Superior temporal gyrus (tissue), 1 donor: ENCODE measurements around the gene CARM1.
"Not testable (repeated sequence)": the region's sequence is repeated elsewhere in the genome, so short reads cannot be mapped to it uniquely, and the experiment has no call there.

ENCODE experiments used
- DNase-seq: peaks from one replicate; pipeline ENCODE4 v3.0.0-alpha.2; 2016; ENCODE audit errors: extremely low spot score

The CARM1 gene

DNA sequence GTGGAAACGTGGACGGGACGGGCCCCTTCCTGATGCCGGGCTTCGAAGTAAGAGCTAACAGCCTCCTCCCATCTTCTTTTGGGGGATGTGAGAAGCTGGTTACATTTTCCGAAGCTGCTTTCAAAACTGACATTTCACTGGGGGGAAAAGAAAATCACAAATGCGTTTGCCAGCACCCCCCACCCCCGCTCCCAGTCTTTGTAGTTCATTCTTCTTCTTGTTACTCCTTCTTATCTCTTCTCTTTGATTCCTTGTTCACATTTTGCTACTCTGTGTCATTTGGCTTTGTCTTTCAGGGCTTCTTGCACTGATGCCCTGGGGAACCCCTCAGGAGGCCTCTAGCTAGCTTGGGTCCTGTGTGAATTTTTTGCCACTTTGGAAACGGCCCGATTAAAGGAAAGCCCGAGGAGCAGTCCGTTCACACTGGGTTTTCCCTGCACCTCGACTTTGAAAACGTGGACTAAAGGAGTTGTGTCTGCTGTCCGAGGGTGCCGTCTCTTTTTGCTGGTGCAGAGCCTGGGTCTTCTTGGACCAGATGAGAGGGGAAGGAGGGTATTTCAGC is 1.3 kb downstream of the CARM1 start:
- DNase-seq = no peak

GRCh38 chr19:10874024-10874423 is 2.7 kb downstream of the CARM1 start:
- DNase-seq = no peak

DNA sequence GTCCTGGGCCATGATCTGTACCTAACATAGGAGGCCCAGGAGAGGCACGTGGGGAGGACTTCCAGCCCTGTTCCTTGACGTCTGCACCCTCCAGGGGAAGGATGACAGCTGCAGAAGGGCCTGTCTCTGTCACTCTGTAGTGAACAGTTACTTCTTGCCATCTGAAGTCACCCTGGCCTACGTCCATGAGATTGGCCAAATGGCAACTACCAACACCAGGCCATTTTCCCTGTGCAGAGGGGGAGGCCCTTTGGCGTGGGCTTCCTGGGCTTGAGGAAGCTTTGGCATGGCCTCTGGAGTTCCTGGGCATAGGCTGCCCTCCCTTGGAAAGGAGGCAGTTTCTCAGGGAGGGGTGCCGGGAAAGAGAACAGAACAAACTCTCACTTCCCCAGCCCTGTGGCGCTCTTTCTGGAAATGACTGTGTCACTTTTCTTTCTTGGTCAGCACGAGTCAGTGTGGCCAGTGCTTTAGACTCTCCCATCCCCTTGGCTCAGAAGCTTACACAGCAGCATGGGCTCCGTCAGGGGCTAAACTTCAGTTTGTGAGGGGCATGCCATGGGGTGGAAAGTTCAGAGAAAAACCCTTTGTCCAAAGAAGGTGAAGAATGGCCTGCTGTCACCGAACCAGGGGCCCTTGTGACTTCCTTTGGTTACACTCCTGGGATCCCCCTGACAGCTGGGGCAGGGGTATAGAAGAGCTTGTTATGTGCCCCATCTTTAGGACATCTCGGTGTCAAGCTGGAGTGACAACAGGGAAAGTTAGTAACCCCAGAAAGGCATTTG is 5.3 kb downstream of the CARM1 start:
- DNase-seq = no peak

GRCh38 chr19:10877608-10878007 is 6.3 kb downstream of the CARM1 start:
- DNase-seq = not testable (repeated sequence)

- no peak for DNase-seq
Observed at GRCh38 chr19:10878253-10878652, 6.9 kb downstream of the CARM1 start.

DNA sequence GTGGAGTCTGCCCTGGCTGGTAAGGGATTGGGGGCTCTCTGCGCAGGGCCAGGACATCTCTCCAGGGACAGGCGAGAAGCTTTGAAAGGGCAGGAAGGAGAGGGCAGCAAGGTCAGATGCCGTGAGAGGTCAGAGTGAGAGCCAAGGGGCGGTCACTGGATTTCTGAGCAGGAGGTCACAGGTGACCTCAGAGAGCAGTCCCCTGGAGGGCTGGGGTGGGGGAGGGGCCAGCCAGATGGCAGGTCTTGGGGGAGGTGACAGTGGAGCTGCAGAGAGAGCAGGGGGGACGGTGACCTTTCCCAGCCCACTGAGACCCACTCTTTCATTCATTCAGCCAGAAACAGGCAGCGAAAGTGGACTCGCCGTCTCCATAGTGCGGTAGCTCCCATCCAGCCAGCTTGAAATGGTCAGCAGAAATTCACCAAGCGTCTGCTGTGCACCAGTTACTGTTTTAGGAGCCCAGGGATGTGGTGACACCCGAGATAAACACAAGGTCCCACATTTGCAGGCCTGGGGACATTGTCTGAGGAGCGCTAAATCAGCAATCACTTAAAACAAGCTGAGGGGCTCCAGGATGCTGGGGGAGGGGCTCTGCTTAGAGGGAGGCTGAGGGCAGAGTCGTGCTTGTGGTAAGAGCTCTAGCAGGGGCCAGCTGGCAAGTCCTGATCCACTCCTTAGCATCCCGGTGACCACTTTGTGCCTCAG is 10.2 kb downstream of the CARM1 start:
- DNase-seq = no peak

- DNase-seq = no peak
Observed at GRCh38 chr19:10882108-10882457, 10.7 kb downstream of the CARM1 start.

DNA sequence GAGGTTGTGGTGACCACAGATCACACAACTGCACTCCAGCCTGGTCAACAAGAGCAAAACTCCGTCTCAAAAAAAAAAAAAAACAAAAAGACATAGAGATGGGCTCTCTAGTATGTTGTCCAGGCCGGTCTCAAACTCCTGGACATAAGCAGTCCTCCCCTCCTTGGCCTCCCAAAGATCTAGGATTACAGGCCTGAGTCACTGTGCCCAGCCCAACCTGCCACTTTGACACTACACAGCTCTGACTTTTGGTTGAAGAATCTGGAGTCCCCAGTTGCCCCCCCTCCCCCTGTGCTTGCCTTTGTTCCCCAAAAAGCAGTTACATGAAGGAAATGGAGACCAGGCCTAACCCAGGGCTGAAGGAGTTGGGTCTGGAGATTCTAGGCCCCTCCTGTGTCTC is 12.9 kb downstream of the CARM1 start:
- no peak for DNase-seq

DNA sequence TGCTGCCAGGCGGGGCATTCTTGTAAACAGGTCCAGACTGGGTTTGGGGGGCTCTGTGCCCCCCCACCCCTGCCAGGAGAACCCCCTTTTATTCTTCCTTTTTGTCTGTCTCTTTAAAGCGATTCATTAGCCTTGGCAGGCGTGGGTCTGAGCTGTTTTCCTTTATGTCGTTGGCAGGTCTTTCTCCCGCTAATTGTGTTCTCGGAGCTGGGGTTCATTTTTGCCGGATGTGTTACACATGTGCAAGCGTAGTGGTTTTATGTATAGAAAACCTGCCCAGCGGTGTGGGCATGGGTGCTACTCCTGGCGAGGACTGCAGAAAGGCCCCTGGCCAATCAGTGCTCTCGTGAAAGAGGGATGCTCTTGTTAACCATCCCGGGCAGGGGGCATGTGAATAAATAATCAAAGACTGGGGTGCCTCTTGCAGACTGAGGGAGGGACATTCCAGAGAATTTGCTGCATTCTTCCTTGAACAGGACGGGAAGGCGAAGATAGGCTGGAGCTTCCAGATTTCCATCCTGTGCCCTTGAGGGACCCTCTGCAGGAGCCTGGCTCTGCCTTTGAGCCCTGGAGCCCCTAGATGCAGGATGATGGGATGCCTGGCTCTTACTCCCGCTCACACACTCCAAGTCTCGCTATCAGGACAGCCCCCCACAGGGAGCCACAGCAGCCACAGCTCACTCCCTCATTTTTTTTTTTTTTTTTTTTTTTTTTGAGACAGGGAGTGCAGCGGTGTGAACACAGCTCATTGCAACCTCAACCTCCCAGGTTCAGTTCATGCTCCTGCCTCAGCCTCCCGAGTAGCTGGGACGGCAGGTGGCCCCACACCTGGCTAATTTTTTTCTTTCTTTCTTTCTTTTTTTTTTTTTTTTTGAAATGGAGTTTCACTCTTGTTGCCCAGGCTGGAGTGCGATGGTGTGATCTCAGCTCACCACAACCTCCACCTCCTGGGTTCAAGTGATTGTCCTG is 14.1 kb downstream of the CARM1 start:
- no peak for DNase-seq

- DNase-seq = no peak
Observed at GRCh38 chr19:10887616-10888367, 16.4 kb downstream of the CARM1 start.

DNA sequence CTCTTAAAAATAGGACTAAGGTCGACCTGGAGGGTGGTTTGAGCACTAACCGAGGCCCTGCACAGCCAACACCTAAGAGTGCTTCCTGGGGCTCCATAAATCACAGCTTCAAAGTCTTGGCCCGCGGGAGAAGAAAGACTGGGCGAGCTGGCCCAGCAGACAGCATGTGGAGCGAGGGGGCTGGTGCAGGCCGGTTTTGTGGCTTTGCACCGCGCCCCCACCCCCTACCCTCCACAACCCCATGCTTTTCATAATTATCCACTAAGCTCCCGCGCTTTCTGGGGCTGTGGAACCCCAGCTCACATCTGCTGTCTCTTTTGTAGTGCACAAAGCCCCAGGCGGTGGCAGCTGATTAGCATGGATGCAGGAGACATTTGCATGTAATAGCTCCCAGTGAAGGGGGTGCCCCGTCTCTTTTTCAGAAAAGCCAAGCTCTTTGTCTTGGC is 17.1 kb downstream of the CARM1 start:
- no peak for DNase-seq

DNA sequence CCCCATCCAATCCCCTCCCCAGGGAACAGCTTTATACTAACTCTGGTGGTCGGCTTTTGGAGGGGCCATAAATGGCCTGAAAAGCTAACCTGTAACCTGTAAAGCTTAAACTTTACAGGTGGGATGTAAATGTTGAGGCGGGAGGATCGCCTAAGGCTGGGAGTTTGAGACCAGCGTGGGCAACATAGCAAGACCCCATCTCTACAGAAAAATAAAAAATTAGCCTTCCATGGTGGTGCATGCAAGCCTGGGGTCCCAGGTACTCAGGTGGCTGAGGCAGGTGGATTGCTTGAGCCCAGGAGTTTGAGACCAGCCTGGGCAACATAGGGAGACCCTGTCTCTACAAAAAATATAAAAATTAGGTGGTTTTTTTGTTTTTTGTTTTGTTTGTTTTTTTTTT is 18.5 kb downstream of the CARM1 start:
- DNase-seq = no peak

- no peak for DNase-seq
Observed at GRCh38 chr19:10891405-10892086, 20.2 kb downstream of the CARM1 start.

- DNase-seq = no peak
Observed at GRCh38 chr19:10892256-10892655, 20.9 kb downstream of the CARM1 start.

DNA sequence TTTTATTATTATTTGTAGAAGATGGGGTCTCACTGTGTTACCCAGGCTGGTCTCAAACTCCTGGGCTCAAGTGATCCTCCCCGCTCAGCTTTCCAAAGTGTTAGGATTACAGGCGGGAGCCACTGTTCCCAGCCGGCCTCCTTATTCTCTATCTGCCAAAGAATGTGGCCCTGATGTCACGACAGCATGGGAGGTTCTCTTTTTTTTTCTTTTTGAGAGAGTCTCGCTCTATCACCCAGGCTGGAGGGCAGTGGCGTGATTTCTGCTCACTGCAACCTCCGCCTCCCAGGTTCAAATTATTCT is 23.5 kb downstream of the CARM1 start:
- DNase-seq = no peak

GRCh38 chr19:10895363-10895762 is 24.0 kb downstream of the CARM1 start:
- no peak for DNase-seq

DNA sequence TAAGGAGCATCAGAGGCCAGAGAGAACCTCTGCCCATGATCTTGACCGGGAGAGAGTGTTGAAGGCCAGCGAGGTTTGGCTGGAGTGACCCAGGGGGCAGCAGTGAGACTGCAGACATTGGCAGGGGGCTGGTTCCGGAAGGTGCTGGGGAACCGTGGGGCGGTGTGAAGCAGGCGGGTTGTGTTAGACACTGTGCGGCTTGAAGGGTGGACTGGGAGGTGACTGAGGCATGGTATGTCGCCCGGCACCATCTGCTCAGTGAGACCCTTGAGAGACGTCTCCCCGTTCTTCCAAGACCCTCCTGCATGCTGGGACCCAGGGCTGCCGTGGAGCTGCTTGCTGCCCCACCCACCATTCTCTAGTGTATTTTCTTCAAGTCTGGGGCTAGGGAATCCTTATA is 24.6 kb downstream of the CARM1 start:
- no peak for DNase-seq

- DNase-seq = no peak
Observed at GRCh38 chr19:10896851-10897526, 25.6 kb downstream of the CARM1 start.

DNA sequence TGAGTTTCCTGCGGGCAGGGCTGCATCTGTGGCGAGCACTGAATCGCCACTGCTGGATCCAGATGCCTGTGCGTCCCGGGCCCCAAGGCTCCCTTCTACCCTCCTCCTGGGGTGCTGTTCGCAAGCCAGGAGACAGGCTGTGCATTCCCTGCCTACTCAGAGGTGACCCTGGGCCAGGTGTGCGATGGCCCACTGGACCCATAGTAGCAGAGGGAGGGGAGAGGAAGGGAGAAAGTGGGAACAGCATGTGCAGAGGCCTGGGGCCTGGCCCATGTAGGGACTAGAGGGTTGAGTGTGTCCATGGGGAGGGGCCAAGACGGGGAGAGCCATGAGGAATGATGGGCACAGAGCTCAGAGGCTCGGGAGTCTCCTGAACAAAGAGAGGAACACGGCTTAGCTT is 27.3 kb downstream of the CARM1 start:
- DNase-seq = no peak

DNA sequence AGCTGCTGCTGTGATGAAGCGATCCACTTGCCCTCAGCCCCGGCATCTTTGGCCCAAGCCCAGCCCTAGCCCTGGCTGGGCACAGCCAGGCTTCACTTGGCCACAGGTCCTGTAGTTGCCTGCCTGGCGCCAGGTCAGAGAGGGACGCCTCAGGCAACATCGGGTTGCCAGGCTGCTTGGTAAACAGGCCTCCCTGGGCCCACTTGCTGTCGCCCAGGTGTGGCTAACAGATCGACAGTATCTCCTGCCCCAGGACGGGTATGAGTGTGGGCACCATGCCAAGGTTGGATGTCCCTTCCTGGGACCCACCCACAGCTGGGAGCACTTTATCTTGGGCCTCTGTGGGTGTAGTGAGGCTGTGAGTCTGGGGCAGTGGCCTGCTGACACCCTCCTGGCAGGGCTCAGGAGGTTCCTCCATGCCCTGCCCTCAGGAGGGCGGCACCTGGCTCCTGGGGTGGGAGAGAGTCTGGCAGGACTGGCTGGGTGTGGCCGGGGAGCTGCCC is 27.8 kb downstream of the CARM1 start:
- no peak for DNase-seq
